NCI-H187 (cell line): ENCODE measurements around the gene WDR31.
"Not testable (repeated sequence)": the region's sequence is repeated elsewhere in the genome, so short reads cannot be mapped to it uniquely, and the experiment has no call there.

Experiments
- DNase-seq, 2 experiments: peaks; one replicate each; lab custom pipeline; 2025; lab: John Stamatoyannopoulos, UW

WDR31 gene

DNA sequence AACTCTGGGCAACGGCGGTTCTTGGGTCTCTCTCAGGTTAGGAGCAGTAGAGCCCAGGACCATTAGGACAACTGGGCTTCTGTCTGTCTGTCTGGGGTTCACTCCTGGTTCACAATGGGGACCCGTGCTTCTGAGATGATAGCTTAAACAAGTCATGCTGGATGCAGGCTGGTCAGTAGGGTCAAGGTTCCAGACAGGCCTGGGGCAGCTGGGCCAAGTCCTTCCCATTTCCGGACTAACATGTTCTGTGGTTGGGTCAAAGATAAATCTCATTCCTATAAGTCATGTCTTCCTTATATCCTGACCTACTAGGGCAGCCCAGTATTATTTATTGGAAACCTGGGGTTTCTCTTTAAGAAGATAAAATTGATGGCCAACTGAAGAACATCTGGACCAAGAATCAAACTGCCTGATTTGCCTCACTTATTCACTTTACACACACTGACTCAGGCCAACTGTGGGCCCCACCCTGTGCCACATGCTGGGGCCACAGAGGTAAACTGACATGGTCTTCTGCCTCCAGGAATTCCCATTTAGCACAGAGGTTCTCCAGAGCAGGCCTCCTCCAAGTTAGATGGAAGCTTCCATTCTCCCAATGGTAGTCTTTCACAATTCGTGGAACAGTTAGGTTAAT lies 28.4 kb upstream of the WDR31 start:
- DNase-seq, result no peak

DNA sequence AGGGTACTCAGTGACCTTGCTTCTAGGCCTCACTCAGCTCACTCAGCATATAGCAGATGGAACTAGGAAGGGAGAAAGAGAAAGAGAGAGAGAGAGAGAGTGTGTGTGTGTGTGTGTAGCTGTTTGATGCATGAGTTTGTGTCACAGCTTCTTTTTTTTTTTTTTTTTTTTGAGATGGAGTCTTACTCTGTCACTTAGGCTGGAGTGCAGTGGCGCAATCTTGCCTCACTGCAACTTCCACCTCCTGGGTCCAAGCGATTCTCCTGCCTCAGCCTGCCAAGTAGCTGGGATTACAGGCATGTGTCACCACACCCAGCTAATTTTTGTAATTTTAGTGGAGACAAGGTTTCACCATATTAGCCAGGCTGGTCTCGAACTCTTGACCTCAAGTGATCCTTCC lies 25.6 kb upstream of the WDR31 start:
- DNase-seq, result not testable (repeated sequence)

DNA sequence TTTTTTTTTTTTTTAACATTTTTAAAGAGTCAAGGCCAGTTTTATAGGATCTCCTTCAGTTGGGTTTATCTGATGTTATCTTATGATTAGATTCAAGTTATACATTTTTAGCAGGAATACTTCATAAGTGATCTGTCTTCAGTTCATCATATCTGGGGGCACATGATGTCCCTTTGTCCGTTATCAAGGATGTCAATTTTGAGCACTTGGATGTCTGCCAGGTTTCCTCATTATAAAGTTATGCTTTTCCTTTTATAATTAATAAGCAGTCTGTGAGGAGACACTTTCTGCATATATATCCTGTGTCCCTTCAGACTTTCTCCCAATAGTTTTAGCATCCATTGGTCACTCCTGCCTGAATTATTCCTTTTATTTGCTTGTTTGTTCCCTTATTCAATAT lies 24.9 kb upstream of the WDR31 start:
- no peak for DNase-seq

DNA sequence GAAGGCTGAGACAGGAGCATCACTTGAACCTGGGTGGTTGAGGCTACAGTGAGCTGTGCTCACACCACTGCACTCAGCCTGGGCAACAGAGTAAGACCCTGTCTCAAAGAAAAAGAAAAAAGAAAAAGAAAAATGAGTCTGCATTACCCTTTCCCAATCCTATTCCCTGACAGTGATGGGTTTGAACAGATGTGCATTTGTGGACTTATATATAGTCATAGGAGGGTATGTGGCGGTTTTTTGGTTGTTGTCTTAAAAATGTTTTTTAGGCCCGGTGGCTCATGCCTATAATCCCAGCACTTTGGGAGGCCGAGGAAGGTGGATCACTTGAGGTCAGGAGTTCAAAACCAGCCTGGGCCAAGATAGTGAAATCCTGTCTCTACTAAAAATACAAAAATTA lies 23.3 kb upstream of the WDR31 start:
- no peak for DNase-seq

DNA sequence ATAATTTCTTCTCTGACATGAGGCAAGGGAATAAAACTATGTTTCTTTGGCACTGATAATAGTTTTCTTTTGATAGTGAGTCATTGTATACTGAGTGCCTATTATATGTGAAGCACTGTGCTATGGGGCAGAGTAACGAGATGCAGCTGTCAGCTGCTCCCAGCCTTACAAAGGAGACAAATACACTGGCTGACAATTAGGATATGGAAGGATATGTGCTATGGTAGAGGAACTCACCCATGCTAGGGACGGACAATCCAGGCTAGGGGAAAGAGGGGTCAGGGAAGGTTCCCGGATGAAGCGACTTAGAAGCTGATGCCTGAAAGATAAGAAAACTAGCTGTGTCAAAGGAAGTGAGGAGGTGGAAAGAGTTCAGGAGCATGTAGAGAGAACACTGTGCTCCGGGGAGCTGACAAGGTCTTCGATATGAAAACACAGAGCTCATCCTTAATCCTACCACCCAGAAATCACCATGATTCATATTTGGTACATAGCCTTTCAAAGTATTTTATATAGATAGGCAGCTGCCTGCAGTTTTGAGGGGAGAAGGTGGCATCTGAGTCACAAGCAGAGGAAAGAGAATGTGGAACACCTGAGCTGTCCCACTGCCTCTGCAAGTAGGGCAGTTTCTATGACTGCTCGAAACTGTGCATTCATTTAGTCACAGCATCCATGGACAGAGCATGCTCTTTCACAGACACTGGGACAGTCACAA lies 21.4 kb upstream of the WDR31 start:
- DNase-seq, result no peak

DNA sequence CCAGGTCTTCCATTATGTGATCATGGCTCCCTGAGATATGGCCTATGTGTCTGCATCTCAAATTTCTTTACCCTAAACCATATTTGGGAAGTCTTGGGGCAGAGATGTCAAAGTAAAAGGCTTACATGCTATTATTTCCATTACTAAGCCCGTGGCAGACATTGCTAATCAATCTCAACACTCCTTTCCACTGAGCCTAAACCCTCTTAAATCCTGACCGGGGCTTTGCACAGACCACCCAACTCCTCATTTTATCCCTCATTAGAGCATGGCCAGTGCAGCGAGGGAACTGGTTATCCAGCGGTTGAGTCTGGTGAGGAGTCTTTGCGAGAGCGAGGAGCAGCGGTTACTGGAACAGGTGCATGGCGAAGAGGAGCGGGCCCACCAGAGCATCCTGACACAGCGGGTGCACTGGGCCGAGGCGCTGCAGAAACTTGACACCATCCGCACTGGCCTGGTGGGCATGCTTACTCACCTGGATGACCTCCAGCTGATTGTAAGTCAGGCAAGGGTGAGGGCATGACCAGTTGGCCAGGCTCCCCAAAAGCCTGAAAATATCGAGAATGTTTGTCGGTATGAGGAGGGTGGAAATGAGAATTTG lies 20.3 kb upstream of the WDR31 start:
- no peak for DNase-seq

DNA sequence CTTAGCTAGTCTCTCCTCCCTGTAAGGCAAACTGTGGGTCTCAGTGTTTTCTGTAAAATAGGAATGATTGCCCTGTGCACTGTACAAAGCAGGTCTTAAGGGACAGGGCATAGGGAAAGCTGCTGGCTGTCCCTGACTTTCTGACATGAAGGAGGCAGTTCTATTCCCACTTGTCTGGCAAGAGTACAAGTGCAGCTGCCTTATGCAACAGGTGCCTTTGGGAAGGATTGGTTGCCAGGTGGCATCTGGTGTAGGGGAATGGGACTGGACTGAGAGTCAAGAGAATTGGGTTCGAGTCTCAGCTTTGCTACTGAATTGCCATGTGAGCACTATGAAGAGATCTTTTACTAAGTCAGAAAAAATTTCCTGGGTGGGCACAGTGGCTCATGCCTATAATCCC lies 19.3 kb upstream of the WDR31 start:
- DNase-seq, result no peak

DNA sequence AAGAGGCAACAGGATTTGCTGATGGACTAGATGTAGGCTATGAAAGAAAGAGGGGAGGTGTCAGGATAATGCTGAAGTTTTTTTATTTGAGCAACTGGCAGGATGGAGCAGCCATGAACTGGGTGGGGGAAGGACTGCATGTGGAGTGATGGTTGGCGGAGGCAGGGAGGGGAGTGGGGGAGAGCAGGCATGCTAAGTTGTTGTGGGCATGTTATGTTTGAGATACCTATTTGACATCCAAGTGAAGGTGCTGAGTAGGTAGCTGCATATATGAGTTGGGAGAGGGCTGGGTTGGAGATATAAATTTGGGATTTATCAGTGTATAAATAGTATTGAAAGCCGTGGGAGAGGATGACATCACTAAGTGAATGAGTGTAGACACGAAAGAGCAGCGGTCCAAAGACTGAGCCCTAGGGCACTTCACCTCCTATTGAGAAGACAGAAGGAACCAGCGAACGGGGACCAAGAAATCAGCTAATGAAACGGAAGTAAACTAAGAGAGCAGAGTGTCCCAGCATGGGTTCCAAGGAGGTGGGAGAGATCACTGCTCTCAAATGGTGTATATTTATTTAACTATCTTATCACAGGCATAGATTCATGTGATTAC lies 16.7 kb upstream of the WDR31 start:
- no peak for DNase-seq

DNA sequence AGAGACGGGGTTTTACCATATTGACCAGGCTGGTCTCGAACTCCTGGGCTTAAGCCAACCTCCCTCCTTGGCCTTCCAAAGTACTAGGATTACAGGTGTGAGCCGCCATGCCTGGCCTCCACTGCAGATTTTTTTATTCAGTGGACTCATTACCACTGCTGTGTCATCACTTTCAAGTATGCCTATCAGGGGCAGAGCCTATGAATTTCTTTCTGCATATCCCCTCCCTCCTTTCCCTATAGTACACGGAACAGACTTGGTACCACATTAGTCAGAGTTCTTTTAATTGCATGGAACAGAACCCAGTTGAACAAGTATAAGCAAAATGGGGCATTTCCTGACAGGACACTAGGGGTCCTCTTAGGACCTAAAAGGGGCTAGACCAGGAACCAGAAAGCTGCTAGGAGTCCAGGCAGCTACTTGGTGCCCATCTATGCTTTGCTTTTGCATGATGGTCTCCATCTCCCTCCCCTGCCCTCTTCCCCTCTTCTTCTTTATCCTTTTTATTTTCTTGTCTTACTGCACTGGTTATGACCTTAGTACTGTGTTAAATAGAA lies 15.0 kb upstream of the WDR31 start:
- no peak for DNase-seq

DNA sequence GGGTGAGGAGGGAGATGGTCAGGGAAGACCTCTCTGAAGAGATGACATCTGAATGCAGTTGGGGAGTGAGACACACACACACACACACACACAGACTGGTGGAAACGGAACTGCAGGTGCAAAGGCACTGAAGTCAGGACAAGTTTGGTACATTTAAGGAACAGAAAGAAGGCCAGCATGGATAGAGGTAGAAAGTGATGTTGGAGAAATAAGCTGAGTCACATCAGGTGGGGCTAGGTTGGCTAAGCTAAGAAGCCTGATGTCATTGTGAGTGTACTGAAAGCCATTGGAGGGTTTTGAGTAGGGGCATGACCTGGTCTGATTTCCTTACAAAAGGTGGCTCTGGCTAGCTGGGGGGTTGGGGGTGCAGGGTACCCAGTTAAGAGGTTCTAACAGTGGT lies 12.3 kb upstream of the WDR31 start:
- no peak for DNase-seq

DNA sequence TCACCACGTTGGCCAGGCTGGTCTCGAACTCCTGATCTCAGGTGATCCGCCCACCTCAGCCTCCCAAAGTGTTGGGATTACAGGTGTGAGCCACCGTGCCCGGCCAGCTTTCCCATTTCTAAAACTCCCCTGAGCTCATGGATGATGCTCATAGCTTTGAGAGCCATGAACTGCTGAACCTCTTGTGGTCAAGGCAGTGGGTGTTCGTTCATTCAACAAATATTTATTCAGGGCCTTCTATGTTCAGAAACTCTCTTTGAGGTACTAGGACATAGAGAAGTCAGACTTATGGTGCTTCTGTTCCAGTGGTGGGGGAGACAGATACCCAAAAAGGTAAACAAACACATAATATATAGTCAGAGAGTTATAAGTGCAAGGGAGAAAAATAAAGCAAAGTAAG lies 11.9 kb upstream of the WDR31 start:
- DNase-seq, result no peak

DNA sequence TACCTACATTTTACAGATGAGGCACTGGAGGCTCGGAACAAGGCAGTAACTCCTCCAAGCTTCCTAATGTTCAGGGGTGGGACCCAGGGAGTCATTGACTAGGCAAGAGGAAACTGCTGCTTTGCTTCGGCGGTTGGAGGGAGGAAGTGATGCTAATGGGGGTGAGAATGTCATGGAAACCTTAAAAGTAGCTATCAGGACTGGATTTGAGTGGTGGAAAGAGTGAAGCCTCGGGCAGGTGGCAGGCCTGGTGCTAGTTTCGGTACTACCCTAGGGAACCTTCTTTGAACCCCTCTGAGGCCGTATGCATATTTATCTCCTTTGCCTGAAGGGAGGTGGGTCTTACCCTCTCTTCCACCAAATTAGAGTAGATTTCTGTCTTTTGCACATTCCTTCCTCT lies 10.9 kb upstream of the WDR31 start:
- DNase-seq, result no peak

DNA sequence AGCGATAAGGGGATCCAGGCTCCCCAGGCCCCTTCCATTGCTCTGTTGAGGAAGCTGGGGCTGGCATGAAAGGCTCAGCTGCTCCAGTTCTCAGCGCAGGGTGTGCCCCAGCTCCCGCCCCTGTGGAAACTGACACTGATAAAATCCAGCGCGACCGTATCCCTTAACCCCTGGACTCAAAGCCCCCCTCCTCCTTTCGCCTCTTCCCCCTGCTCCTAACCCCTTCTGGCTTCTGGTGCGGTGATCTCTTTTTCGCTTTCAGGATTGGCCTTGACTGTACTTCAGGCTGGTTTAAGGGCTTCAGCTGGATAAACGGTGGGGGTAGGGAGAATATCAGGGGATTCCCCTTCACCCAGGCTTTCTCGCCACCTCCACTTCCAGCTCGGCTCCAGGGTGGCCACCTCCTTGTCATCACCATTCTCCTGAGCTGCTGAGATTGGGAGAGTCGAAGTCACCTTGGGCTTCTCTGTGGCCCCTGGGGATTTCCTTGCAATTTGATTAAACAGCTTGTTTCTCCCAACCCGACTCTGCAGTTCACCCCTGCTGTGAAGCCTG lies 10.1 kb upstream of the WDR31 start:
- no peak for DNase-seq

DNA sequence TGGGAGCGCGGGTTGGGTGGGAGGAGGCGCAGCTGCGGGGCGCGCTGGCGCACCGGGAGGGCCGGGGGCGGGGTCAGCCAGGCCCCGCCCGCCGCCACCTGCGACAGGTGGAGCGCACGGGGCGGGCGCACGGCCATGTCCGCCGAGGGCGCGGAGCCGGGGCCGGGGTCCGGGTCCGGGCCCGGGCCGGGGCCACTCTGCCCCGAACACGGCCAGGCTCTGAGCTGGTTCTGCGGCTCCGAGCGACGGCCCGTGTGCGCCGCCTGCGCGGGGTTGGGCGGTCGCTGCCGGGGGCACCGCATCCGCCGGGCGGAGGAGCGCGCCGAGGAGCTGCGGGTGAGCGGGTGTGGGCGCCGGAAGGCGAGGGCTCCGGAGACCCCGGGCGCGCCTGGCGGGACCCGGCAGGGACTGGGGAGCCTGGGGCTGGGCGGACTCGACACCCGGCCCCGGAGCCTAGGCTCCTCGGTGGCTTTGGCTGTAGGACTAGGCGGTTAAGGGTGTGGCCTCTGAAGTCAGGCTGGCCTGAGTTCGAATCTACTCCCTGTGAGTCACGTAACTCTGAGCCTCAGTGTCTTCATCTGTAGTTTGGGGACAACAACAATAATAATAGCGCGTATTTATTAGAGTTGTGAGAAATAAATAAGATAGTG lies 9.5 kb upstream of the WDR31 start, which contains the start of gene BSPRY:
Gene BSPRY (plus strand): TSS at position 97 of the 650 bp plus-strand sequence. CDS start 39 bp downstream, at position 136.
- no peak for DNase-seq

DNA sequence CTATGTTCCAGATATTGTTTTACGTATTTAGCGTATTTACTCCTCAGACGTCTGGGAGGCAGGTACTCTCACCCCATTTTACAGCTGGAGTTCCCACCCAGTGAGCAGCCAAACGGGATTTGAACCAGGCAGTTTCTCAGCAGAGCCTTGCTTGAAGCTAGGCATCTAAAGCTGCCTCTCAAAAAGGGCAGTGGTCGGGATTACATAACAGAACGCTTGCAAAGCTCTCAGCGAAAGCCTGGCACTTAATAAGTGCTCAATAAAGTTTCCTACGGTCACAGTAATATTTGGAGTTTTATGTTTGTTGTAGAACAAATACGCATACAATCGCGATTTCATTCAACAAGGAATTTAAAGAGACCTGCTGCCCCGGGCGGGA lies 9.0 kb upstream of the WDR31 start:
- no peak for DNase-seq

DNA sequence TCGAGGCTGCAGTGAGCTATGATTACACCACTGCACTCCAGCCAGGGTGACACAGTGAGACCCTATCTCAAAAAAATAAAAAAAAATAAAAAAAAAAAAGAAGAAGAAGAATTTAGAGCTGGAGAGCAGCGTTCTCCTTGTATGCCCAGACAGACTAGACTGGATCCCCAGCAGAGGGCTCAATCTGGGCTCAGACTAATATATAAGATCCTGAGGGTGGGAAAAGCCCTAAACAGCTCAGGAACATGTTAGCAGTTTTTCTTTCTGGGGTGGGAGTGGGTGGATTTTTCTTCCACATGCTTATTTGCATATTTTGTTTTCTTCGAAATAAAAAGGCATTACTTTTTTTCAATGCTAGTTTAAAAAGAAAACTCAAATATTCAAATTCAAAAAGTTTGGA lies 8.4 kb upstream of the WDR31 start:
- no peak for DNase-seq

DNA sequence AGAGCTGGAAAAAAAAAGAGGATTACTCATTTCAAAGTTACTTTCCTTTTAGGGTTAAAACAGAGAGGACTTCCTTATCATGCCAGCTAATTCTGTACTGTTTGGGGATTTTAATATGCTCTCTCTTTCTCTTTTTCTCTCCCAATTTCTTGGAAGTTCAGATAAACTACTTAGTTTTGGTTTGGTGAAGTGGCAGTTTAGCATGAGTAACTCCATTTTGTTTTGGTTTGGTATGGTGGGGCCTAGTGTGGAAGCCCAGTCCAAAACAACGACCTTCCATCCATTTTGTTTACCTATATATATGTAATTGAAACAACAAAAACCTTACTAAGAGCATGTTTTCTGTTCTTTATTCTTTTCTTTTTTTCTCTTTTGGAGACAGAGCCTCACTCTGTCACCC lies 5.6 kb upstream of the WDR31 start:
- DNase-seq, result no peak

DNA sequence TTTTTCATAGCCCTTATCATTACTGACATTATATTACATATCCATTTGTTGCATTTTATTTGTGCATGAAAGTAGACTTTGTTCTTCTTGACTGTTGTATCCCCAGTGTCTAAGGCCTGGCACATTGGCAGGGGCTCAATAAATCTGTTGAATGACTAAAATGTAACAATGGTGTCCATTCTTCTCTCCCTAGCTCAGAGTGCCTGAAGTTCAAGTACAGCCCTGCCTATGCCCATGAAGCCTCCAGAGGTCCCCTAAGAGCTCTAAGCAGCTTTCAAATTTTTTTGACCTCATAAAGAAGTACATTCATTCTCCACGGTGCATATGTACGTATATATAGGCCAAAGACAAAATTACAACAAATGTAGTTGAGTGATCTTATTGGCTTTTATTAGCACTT lies 5.1 kb upstream of the WDR31 start:
- no peak for DNase-seq

DNA sequence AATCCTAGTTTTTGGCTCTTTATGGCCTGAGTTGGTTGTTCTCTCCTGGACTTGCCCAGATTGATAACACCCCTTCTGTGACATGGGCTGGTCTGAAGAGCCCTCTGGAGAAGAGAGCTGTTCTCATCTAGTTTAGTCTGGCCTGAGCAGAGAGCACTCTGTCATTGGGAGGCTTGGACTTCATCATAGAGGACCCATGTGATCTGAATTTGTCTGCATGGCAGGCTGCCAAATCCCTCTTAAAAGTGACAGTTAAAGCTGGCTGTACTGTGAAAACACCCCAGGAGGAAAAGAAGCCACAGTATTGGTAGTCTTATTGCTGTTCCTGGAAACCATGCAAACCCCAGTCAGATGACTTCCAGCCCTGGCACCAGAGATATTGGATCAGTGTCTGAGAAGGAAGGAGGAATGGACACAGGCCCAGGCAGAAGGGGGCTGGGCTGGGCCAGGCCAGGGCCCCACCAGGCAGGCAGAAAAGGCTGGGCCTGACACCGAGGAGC lies 3.7 kb upstream of the WDR31 start:
- peak; percentile 77 to 78 for DNase-seq

DNA sequence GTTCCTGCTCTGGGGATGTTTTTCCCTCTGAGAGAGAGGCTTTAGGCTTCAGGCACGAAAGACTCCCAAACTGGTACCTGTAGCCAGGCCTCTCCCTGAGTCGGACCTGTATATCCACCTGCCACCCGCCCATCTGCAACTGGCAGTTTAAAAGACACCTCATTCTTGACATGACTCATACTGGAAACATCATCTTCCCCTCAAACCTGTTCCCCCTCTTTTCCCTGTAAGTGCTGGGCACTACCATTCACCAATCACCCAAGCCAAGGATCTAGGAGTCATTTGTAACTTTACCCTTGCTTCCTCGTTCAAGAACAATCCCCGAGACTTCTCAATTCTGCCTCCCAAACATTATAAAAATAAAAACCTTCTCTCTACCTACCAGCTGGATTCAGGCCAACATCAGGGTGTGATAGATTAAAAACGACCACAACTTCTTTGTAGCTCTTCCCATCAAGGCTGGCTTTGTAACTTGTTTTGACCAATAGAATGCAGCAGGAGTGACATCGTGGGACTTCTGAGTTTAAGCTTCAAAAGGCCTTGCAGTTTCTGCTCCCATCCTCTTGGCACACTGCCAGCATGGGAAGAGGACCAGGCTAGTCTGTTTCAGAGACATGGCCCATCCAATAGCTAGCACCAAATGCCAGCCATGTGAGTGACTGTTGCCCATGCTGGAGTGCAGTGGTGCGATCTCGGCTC lies 1.8 kb upstream of the WDR31 start:
- no peak for DNase-seq

DNA sequence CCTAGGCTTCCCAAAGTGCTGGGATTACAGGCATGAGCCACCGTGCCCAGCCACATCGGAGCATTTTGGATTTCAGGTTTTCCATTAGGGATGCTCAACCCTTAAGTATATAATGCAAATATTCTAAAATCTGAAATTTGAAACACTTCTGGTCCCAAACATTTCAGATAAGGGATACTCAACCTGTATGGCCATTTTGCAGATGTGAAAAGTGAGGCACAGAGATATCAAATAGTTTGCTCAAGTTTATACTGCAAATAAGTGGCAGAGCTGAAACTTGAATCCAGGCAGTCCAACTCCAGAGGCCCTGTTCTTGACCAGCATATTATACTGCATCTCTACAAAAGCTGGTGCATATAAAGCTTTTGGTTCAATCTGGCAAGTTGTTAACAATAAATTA lies 2.4 kb downstream of the WDR31 start:
- no peak for DNase-seq
